OCI-LY1 (cell line): Measurements from ENCODE around the gene SLC22A15.

Experiments
- H2AFZ ChIP-seq: fragments of 200-600 bp; sonication (generic), shearing (Covaris generic); 2 replicates; pipeline ENCODE4 v1.6.0; 2014; ENCODE audit warnings: antibody characterized with exemption, mild to moderate bottlenecking, low read length
- H3F3A ChIP-seq: fragments of 200-600 bp; sonication (generic), shearing (Covaris generic); 2 replicates; pipeline ENCODE4 v1.6.0; 2014; ENCODE audit warnings: mild to moderate bottlenecking, antibody characterized with exemption, low read length, moderate library complexity; ENCODE audit not compliant: insufficient read depth
- H3K27ac ChIP-seq: fragments of 200-600 bp; sonication (generic); 2 replicates; pipeline ENCODE4 v1.5.1; 2014; ENCODE audit warnings: low read length, mixed run types, mild to moderate bottlenecking, low read depth; ENCODE audit not compliant: poor library complexity, severe bottlenecking
- H3K27me3 ChIP-seq: fragments of 200-600 bp; sonication (generic); 2 replicates; pipeline ENCODE4 v1.6.0; 2014; ENCODE audit warnings: antibody characterized with exemption, mild to moderate bottlenecking, low read length, moderate library complexity; ENCODE audit not compliant: insufficient read depth
- H3K36me3 ChIP-seq: fragments of 200-600 bp; sonication (generic); 2 replicates; pipeline ENCODE4 v1.6.1; 2014; ENCODE audit warnings: mild to moderate bottlenecking, antibody characterized with exemption, low read length, moderate library complexity, mixed read lengths; ENCODE audit not compliant: insufficient read depth
- H3K4me1 ChIP-seq: fragments of 200-600 bp; sonication (generic); 2 replicates; pipeline ENCODE4 v1.5.1; 2014; ENCODE audit warnings: mild to moderate bottlenecking, low read length, moderate library complexity; ENCODE audit not compliant: insufficient read depth, severe bottlenecking
- H3K4me2 ChIP-seq: fragments of 200-600 bp; sonication (generic), shearing (Covaris generic); 2 replicates; pipeline ENCODE4 v1.6.1; 2014; ENCODE audit warnings: low read length
- H3K4me3 ChIP-seq: fragments of 200-600 bp; sonication (generic); 2 replicates; pipeline ENCODE4 v1.5.1; 2014; ENCODE audit warnings: low read length, low read depth, mild to moderate bottlenecking, mixed read lengths; ENCODE audit not compliant: poor library complexity, severe bottlenecking
- H3K79me2 ChIP-seq: fragments of 200-600 bp; shearing (Covaris generic); 2 replicates; pipeline ENCODE4 v1.6.1; 2016; ENCODE audit warnings: mixed run types, low read length, mixed read lengths; ENCODE audit not compliant: insufficient read depth
- H3K9ac ChIP-seq: fragments of 200-600 bp; sonication (generic), shearing (Covaris generic); 2 replicates; pipeline ENCODE4 v1.6.1; 2014; ENCODE audit warnings: mild to moderate bottlenecking, low read length, mixed read lengths
- H3K9me2 ChIP-seq: fragments of 200-600 bp; sonication (generic), shearing (Covaris generic); 2 replicates; pipeline ENCODE4 v1.6.1; 2014; ENCODE audit warnings: low read depth, mild to moderate bottlenecking, low read length, mixed read lengths
- H3K9me3 ChIP-seq: fragments of 200-600 bp; shearing (Covaris generic); 2 replicates; pipeline ENCODE4 v1.6.1; 2014; ENCODE audit warnings: low read length, mixed read lengths
- H4K20me1 ChIP-seq: fragments of 200-600 bp; sonication (generic), shearing (Covaris generic); 2 replicates; pipeline ENCODE4 v1.6.0; 2016; ENCODE audit warnings: mild to moderate bottlenecking, low read length; ENCODE audit not compliant: insufficient read depth
- EZH2 ChIP-seq: fragments of 200-600 bp; sonication (generic), shearing (Covaris generic); IDR thresholded peaks from 2 replicates; pipeline ENCODE4 v1.8.0; 2017; ENCODE audit warnings: borderline replicate concordance, mixed run types, mild to moderate bottlenecking, antibody characterized with exemption, low read length, moderate library complexity, mixed read lengths
- TF ChIP-seq, protein P1 (sequence below): fragments of 200-600 bp; sonication (generic), shearing (Covaris generic); IDR thresholded peaks from 2 replicates; pipeline ENCODE4 v1.5.1; 2017; ENCODE audit warnings: mild to moderate bottlenecking, antibody characterized with exemption, low read length, moderate library complexity, mixed read lengths

Gene SLC22A15

DNA sequence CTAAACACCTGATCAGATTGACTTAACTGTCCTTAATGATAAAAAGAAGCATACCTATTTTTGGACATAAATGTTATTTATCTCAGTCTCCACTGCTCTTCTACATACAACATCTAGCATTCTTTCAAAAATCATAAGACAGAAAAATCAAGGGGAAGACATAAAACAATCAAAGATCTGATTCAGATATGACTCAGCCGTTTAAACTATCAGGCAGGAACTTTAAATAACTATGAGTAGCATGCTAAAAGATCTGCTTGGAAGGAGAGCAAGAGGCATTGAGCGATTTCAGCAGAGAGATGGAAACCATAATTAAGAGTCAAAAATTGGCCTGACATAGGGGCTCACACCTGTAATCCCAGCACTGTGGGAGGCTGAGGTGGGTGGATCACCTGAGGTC lies 27.2 kb upstream of the SLC22A15 start:
- Histone ChIP-seq H3F3A (no peaks in the 10 kb centered on the region), H3K4me3 (no peak overlapping the region), H3K27ac (no peak overlapping the region), H3K9me2 (no peaks in the 10 kb centered on the region), H3K4me2 (no peak overlapping the region), H3K79me2 (no peaks in the 10 kb centered on the region), H3K4me1 (no peaks in the 10 kb centered on the region), H3K9me3 (no peaks in the 10 kb centered on the region), H4K20me1 (no peaks in the 10 kb centered on the region), H3K36me3 (no peaks in the 10 kb centered on the region), H3K9ac (no peak overlapping the region), H3K27me3 (no peaks in the 10 kb centered on the region), H2AFZ (no peak overlapping the region)
- TF ChIP-seq, protein P1, sequence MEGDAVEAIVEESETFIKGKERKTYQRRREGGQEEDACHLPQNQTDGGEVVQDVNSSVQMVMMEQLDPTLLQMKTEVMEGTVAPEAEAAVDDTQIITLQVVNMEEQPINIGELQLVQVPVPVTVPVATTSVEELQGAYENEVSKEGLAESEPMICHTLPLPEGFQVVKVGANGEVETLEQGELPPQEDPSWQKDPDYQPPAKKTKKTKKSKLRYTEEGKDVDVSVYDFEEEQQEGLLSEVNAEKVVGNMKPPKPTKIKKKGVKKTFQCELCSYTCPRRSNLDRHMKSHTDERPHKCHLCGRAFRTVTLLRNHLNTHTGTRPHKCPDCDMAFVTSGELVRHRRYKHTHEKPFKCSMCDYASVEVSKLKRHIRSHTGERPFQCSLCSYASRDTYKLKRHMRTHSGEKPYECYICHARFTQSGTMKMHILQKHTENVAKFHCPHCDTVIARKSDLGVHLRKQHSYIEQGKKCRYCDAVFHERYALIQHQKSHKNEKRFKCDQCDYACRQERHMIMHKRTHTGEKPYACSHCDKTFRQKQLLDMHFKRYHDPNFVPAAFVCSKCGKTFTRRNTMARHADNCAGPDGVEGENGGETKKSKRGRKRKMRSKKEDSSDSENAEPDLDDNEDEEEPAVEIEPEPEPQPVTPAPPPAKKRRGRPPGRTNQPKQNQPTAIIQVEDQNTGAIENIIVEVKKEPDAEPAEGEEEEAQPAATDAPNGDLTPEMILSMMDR, result no peak
- TF ChIP-seq EZH2, result no peak

- Histone ChIP-seq H3K36me3 (no peaks in the 10 kb centered on the region), H3K27ac (no peak overlapping the region), H4K20me1 (no peaks in the 10 kb centered on the region), H3K9ac (no peak overlapping the region), H3K9me2 (no peaks in the 10 kb centered on the region), H3K79me2 (no peaks in the 10 kb centered on the region), H3K9me3 (no peaks in the 10 kb centered on the region), H3K4me2 (no peak overlapping the region), H2AFZ (no peak overlapping the region), H3K4me1 (no peaks in the 10 kb centered on the region), H3F3A (no peaks in the 10 kb centered on the region), H3K27me3 (no peaks in the 10 kb centered on the region), H3K4me3 (no peak overlapping the region)
- no peak for TF ChIP-seq EZH2
- TF ChIP-seq, protein P1, result no peak
Measured at GRCh38 chr1:115951560-115951959, 24.8 kb upstream of the SLC22A15 start.

- no peak overlapping the region for H3K9ac ChIP-seq
- no peak overlapping the region for H3K27ac ChIP-seq
- no peak overlapping the region for H3K4me3 ChIP-seq
- H3K4me1 ChIP-seq, result no peaks in the 10 kb centered on the region
- no peaks in the 10 kb centered on the region for H3K27me3 ChIP-seq
- no peaks in the 10 kb centered on the region for H3K9me3 ChIP-seq
- no peaks in the 10 kb centered on the region for H3K9me2 ChIP-seq
- TF ChIP-seq, protein P1, result no peak
- TF ChIP-seq EZH2, result no peak
- H3K79me2 ChIP-seq, result no peaks in the 10 kb centered on the region
- no peak overlapping the region for H3K4me2 ChIP-seq
- H4K20me1 ChIP-seq, result no peaks in the 10 kb centered on the region
- no peaks in the 10 kb centered on the region for H3K36me3 ChIP-seq
- H2AFZ ChIP-seq, result no peak overlapping the region
- H3F3A ChIP-seq, result no peaks in the 10 kb centered on the region
Measured at GRCh38 chr1:115952547-115952946, 23.8 kb upstream of the SLC22A15 start.
